ENCODE measurements around the gene GNAO1. TPM values are rescaled to one million over a fixed set of nuclear protein-coding genes. Genes with fewer than 3 reads are reported as not detected.

Gene GNAO1
- total and polyA plus RNA-seq, 2 of the 13 experiments (the other 11 are each of a cell fraction or from before 2014, with no cell fraction given): not detected

DNA sequence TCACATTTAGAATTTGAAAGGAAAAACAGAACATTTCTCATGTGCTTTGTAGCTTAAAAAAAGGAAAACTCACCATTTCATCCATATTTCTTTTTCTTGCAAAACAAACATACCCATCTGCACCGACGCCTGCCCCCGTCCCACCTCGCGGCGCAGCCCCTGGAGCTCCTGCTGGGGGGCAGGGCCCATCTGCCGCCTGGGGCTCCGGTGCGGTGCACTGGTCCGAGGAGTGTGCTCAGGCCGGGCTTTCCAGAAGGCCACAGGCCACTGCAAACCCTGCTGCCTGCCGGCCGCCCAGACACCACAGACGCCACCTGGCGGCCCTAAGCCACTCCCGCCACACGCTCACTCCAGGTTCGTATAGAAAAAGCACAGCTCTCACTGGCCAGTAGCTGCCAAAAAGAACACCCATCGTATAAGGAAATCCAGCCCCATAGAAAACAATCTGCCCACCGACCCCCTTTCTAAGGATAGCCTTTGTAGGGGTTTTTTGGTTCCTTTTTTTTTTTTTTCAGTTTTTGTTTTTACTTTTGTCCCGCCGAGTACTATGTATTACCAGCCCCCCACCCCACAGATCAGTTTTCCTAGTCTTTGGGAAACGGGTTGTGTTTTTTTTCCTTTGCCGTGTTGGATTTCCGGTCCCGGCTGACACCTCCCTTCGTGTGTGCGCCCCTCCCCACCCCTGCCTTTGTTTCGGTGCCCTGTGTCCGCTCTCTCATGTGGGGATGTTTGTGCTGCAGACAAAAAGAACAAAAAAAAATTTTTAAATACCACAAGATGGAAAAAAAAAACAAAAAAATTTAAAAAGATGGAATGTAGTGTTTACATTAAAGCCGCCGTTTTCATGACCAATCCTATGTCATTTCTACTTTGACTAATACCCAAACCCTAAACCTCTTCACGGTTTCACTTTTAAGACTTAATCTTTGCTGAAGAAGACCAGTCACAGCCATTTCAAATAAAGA lies 165.3 kb downstream of the GNAO1 start (continued):
- TF ChIP-seq, protein P1, sequence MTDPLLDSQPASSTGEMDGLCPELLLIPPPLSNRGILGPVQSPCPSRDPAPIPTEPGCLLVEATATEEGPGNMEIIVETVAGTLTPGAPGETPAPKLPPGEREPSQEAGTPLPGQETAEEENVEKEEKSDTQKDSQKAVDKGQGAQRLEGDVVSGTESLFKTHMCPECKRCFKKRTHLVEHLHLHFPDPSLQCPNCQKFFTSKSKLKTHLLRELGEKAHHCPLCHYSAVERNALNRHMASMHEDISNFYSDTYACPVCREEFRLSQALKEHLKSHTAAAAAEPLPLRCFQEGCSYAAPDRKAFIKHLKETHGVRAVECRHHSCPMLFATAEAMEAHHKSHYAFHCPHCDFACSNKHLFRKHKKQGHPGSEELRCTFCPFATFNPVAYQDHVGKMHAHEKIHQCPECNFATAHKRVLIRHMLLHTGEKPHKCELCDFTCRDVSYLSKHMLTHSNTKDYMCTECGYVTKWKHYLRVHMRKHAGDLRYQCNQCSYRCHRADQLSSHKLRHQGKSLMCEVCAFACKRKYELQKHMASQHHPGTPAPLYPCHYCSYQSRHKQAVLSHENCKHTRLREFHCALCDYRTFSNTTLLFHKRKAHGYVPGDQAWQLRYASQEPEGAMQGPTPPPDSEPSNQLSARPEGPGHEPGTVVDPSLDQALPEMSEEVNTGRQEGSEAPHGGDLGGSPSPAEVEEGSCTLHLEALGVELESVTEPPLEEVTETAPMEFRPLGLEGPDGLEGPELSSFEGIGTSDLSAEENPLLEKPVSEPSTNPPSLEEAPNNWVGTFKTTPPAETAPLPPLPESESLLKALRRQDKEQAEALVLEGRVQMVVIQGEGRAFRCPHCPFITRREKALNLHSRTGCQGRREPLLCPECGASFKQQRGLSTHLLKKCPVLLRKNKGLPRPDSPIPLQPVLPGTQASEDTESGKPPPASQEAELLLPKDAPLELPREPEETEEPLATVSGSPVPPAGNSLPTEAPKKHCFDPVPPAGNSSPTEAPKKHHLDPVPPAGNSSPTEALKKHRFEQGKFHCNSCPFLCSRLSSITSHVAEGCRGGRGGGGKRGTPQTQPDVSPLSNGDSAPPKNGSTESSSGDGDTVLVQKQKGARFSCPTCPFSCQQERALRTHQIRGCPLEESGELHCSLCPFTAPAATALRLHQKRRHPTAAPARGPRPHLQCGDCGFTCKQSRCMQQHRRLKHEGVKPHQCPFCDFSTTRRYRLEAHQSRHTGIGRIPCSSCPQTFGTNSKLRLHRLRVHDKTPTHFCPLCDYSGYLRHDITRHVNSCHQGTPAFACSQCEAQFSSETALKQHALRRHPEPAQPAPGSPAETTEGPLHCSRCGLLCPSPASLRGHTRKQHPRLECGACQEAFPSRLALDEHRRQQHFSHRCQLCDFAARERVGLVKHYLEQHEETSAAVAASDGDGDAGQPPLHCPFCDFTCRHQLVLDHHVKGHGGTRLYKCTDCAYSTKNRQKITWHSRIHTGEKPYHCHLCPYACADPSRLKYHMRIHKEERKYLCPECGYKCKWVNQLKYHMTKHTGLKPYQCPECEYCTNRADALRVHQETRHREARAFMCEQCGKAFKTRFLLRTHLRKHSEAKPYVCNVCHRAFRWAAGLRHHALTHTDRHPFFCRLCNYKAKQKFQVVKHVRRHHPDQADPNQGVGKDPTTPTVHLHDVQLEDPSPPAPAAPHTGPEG (CRISPR knock-in tag; IDR thresholded peaks at IDR 0.05): peak; percentile 75
- TF ChIP-seq ZNF282 (IDR thresholded peaks at IDR 0.05; ENCODE audit: partially characterized antibody): no peak
- TF ChIP-seq MED1 (CRISPR knock-in tag; IDR thresholded peaks at IDR 0.05): peak; percentile 80
- TF ChIP-seq REPIN1 (CRISPR knock-in tag; IDR thresholded peaks at IDR 0.05; ENCODE audit: borderline replicate concordance, low read depth): peak; percentile 64; the same call in 1 of the 2 replicates
- peak; percentile 79; the same call in 1 of the 2 replicates for TF ChIP-seq BRD4 (CRISPR knock-in tag; IDR thresholded peaks at IDR 0.05)
- no peak for TF ChIP-seq PHB2 (IDR thresholded peaks at IDR 0.05; ENCODE audit: partially characterized antibody)
- TF ChIP-seq, protein P2, sequence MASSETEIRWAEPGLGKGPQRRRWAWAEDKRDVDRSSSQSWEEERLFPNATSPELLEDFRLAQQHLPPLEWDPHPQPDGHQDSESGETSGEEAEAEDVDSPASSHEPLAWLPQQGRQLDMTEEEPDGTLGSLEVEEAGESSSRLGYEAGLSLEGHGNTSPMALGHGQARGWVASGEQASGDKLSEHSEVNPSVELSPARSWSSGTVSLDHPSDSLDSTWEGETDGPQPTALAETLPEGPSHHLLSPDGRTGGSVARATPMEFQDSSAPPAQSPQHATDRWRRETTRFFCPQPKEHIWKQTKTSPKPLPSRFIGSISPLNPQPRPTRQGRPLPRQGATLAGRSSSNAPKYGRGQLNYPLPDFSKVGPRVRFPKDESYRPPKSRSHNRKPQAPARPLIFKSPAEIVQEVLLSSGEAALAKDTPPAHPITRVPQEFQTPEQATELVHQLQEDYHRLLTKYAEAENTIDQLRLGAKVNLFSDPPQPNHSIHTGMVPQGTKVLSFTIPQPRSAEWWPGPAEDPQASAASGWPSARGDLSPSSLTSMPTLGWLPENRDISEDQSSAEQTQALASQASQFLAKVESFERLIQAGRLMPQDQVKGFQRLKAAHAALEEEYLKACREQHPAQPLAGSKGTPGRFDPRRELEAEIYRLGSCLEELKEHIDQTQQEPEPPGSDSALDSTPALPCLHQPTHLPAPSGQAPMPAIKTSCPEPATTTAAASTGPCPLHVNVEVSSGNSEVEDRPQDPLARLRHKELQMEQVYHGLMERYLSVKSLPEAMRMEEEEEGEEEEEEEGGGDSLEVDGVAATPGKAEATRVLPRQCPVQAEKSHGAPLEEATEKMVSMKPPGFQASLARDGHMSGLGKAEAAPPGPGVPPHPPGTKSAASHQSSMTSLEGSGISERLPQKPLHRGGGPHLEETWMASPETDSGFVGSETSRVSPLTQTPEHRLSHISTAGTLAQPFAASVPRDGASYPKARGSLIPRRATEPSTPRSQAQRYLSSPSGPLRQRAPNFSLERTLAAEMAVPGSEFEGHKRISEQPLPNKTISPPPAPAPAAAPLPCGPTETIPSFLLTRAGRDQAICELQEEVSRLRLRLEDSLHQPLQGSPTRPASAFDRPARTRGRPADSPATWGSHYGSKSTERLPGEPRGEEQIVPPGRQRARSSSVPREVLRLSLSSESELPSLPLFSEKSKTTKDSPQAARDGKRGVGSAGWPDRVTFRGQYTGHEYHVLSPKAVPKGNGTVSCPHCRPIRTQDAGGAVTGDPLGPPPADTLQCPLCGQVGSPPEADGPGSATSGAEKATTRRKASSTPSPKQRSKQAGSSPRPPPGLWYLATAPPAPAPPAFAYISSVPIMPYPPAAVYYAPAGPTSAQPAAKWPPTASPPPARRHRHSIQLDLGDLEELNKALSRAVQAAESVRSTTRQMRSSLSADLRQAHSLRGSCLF (CRISPR knock-in tag; IDR thresholded peaks at IDR 0.05; ENCODE audit: borderline replicate concordance): no peak
- TF ChIP-seq BORCS8-MEF2B (CRISPR knock-in tag; IDR thresholded peaks at IDR 0.05): peak; percentile 83; the same call in 1 of the 2 replicates
- no peak for TF ChIP-seq ZC3H4 (CRISPR knock-in tag; IDR thresholded peaks at IDR 0.05; ENCODE audit: borderline replicate concordance)
- peak; percentile 79 for TF ChIP-seq STAG1 (CRISPR knock-in tag; IDR thresholded peaks at IDR 0.05)
- TF ChIP-seq RBM39 (IDR thresholded peaks at IDR 0.05; ENCODE audit: low read depth, low read length, poor library complexity, severe bottlenecking): peak; percentile 49
- TF ChIP-seq, protein P3, sequence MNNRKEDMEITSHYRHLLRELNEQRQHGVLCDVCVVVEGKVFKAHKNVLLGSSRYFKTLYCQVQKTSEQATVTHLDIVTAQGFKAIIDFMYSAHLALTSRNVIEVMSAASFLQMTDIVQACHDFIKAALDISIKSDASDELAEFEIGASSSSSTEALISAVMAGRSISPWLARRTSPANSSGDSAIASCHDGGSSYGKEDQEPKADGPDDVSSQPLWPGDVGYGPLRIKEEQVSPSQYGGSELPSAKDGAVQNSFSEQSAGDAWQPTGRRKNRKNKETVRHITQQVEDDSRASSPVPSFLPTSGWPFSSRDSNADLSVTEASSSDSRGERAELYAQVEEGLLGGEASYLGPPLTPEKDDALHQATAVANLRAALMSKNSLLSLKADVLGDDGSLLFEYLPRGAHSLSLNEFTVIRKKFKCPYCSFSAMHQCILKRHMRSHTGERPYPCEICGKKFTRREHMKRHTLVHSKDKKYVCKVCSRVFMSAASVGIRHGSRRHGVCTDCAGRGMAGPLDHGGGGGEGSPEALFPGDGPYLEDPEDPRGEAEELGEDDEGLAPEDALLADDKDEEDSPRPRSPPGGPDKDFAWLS (CRISPR knock-in tag; IDR thresholded peaks at IDR 0.05; ENCODE audit: borderline replicate concordance): no peak
- peak; percentile 98 for TF ChIP-seq XRCC5 (optimal IDR thresholded peaks at IDR 0.05; ENCODE audit: low read length)
- TF ChIP-seq U2AF1 (optimal IDR thresholded peaks at IDR 0.05; ENCODE audit: low read depth, low read length): no peak

All from HepG2 (cell line).